Small intestine (tissue), 7 donors: ENCODE results near the gene CTTNBP2. TPM values are rescaled to one million over a fixed set of nuclear protein-coding genes. Genes with fewer than 3 reads are reported as not detected.

Experiments used
- DNase-seq, 2 donors: peaks; one replicate each; pipeline versions ENCODE4 v3.0.0 to v3.0.0-alpha.2; 2013
- FAIRE-seq: peaks from 2 replicates; lab custom pipeline; 2012; peaks lifted over from hg19 to GRCh38; lab: Jason Lieb, UNC
- H3K27ac ChIP-seq, 3 donors: one replicate each; pipeline ENCODE4 v1.5.1; 2013; ENCODE audit warnings: low read length in 2 of 3, mild to moderate bottlenecking in 2 of 3, control low read depth in 1 of 3, inconsistent platforms in 1 of 3, low read depth in 1 of 3, moderate library complexity in 1 of 3
- H3K27me3 ChIP-seq, 3 donors: one replicate each; pipeline ENCODE4 v1.6.1; 2013; ENCODE audit warnings: low read length in 3 of 3, inconsistent platforms in 1 of 3; ENCODE audit not compliant: control insufficient read depth in 3 of 3, insufficient read depth in 3 of 3
- H3K36me3 ChIP-seq, 3 donors: one replicate each; pipeline ENCODE4 v1.6.1; 2013; ENCODE audit warnings: low read length in 3 of 3, inconsistent platforms in 1 of 3, low read depth in 1 of 3, mild to moderate bottlenecking in 1 of 3, moderate library complexity in 1 of 3; ENCODE audit not compliant: control insufficient read depth in 3 of 3, insufficient read depth in 2 of 3
- H3K4me1 ChIP-seq, 3 donors: one replicate each; pipeline ENCODE4 v1.6.1; 2013; ENCODE audit warnings: low read length in 2 of 3, inconsistent platforms in 1 of 3, low read depth in 1 of 3, mild to moderate bottlenecking in 1 of 3, moderate library complexity in 1 of 3; ENCODE audit not compliant: control insufficient read depth in 3 of 3, insufficient read depth in 2 of 3
- H3K4me3 ChIP-seq, 3 donors: one replicate each; pipeline ENCODE4 v1.5.1; 2013; ENCODE audit warnings: low read length in 3 of 3, control low read depth in 1 of 3, inconsistent platforms in 1 of 3, low read depth in 1 of 3, mild to moderate bottlenecking in 1 of 3, moderate library complexity in 1 of 3
- H3K9me3 ChIP-seq, 2 donors: one replicate each; pipeline ENCODE4 v1.6.1; 2013; ENCODE audit warnings: low read depth in 1 of 2, low read length in 1 of 2; ENCODE audit not compliant: control insufficient read depth in 2 of 2, insufficient read depth in 1 of 2
- WGBS, 3 donors: extraction: QIAGEN DNeasy Blood & Tissue Kit; methylation state at CpG; one replicate each; pipeline ENCODE4 v1.1.7; 2013; 5-methylcytosine and 5-hydroxymethylcytosine counted together
- polyA plus RNA-seq, 4 donors: library from polyadenylated mRNA; stranded (reverse) in 3 of 4; unstranded in 1 of 4; fragments of 200-250 nt in 3 of 4; fragments of 120-200 nt in 1 of 4; gene quantifications; one replicate each; pipeline versions ENCODE4 v1.2.1 to v1.2.3, GENCODE V29; 2013
- donor health status: healthy with polysubstance abuse.
- donor health status: control.
- donor health status: control.
- donor health status: Bipolar disorder and iron deficiency.
- donor health status: healthy.

The CTTNBP2 gene
- polyA plus RNA-seq, 4 donors, result 0.45 to 2.7 (median 2.2) TPM

DNA sequence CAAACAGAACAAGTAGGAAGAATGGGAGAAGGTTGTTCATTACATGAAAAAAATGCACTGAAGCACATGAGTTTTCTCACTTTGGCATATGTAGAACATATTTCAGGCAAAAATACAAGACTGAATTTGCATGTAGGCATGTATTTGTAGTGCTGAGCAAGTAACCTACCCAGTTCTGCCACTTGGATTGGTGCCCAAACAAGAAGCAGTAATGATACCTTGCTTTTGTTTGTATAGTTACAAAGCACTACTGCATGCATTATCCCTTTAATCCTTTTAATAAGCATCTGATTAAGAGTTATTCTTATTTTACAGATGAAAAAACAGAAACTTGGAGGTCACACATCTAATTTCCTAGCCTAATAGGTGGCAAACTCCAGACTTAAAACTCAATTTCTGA is 23.1 kb upstream of the CTTNBP2 start:
- peaks cover 0 to 4% (median 0%) of the 10 kb centered on the region in 3 donors for H3K4me1 ChIP-seq
- H3K36me3 ChIP-seq, result no peaks in the 10 kb centered on the region
- FAIRE-seq (no peak), DNase-seq (no peak)
- H3K4me3 ChIP-seq, result no peak overlapping the region
- H3K9me3 ChIP-seq, result no peaks in the 10 kb centered on the region
- no peak overlapping the region for H3K27ac ChIP-seq
- no peaks in the 10 kb centered on the region for H3K27me3 ChIP-seq

DNA sequence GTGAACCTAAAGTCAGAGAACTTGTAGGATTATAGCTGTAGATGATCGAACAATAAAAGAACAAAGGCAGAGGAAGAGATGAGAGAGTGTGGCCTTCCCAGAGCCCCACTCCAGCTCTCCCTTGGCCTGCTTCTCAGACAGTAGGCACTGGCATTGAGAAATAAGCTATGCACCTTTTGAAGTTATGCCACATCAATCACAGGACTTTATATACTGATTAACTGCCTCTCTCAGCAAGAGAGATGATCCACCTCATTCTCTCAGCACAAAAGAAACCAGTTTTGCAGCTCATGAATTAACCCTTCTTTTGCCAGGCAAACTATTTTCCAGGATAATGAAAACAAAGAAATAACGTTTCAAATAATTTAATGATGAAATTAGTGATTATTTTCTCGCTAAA is 22.0 kb upstream of the CTTNBP2 start:
- Histone ChIP-seq H3K27ac (no peak overlapping the region), H3K27me3 (no peaks in the 10 kb centered on the region), H3K9me3 (no peaks in the 10 kb centered on the region), H3K36me3 (no peaks in the 10 kb centered on the region), H3K4me3 (no peak overlapping the region), H3K4me1 (no peaks in the 10 kb centered on the region)
- WGBS, 3 donors, result 64 to 70% (median 69%) methylated on average over 3 of the region's 3 CpGs
- FAIRE-seq, result no peak
- DNase-seq, result peak in 1 of 2 donors; percentile 10

DNA sequence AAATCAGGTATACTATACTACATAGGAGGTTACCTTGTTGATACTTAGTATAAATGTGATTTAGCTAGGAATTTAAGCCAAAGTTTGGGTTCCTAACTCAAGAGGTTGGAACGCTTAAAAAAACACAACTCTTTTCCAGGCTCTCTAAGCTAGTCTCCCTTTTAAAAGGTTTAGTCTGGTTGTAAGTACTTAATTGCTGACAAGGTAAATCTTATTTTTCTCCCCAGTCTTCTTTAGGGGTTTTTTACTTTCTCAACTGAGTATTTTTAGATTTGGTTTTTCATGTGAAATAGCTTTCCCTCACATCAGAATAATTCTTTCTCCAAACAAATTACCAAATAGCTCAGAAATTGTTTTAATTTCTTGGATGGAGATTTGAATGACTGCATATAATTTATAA is 20.8 kb upstream of the CTTNBP2 start:
- Histone ChIP-seq H3K9me3 (no peaks in the 10 kb centered on the region), H3K4me3 (no peak overlapping the region), H3K27ac (no peak overlapping the region), H3K27me3 (no peaks in the 10 kb centered on the region), H3K36me3 (no peaks in the 10 kb centered on the region), H3K4me1 (no peaks in the 10 kb centered on the region)
- DNase-seq, result no peak
- 78 to 94% (median 94%) methylated on average over 1 of the region's 1 CpG for WGBS, 3 donors
- FAIRE-seq, result no peak

DNA sequence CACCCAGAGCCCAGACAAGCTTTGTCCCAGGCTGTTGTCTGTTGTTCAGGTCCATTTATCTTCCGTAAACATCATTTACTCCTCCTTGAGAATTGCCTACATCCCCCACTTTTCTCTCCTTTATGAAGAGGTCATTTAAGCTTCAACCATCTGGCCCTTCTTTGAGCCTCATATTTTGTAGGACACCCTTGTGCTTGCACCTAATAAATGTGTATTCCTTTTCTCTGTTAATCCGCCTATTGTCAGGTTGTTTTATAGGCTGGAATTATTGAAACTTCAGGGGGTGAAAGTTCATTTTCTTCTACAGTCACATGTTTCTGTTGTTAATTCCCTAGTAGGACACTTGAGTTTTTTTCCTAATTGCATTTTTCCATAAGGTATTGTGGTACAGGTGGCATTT is 19.6 kb upstream of the CTTNBP2 start:
- H3K36me3 ChIP-seq, result no peaks in the 10 kb centered on the region
- H3K27me3 ChIP-seq, result no peaks in the 10 kb centered on the region
- 88 to 91% (median 90%) methylated on average over 2 of the region's 2 CpGs for WGBS, 3 donors
- no peaks in the 10 kb centered on the region for H3K9me3 ChIP-seq
- H3K4me3 ChIP-seq, result no peak overlapping the region
- no peak overlapping the region for H3K27ac ChIP-seq
- DNase-seq (no peak), FAIRE-seq (no peak)
- no peaks in the 10 kb centered on the region for H3K4me1 ChIP-seq

DNA sequence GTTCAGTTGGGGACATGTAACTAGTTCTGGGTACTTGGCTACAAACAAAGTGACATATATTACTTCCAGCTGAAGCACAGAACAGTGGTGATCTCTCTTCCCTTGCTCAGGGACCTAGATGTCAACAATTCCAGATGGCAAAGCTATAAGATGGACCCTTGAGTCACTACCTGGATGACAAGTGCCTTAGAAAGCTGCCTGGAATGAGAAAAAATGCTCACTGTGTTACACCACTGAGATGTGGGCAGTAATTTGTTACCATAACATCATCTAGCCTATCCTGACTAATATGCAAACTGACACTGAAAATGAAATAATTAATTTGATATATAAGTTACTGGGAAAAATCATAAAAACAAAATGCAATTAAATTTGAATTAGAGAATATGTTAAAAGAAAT is 16.4 kb upstream of the CTTNBP2 start:
- H3K9me3 ChIP-seq, result no peaks in the 10 kb centered on the region
- FAIRE-seq (peak; percentile 36), DNase-seq (no peak)
- H3K27ac ChIP-seq, result no peak overlapping the region
- H3K27me3 ChIP-seq, result no peaks in the 10 kb centered on the region
- no peak overlapping the region for H3K4me3 ChIP-seq
- H3K36me3 ChIP-seq, result no peaks in the 10 kb centered on the region
- no peaks in the 10 kb centered on the region for H3K4me1 ChIP-seq

DNA sequence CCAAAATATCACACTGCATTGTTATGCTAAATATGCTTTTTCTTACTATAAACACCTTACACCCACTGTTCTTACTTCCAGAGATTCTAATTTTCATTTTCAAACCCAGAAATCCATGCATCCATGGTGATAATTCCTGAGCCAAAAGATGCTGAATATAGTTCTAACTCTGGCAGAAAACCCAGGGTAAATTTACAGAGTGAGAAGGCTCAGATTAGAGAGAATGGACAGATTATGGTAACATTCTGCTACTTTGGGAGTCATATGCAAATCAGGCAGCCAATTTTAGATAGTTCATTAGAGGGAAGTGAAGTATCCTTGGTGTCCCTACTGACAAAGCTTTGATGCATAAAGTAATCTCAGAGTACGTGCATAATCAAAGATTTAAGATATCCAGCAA is 15.4 kb upstream of the CTTNBP2 start:
- H3K4me3 ChIP-seq, result no peak overlapping the region
- H3K36me3 ChIP-seq, result no peaks in the 10 kb centered on the region
- DNase-seq, result no peak
- FAIRE-seq, result no peak
- H3K4me1 ChIP-seq, result no peaks in the 10 kb centered on the region
- no peaks in the 10 kb centered on the region for H3K27me3 ChIP-seq
- no peaks in the 10 kb centered on the region for H3K9me3 ChIP-seq
- H3K27ac ChIP-seq, result no peak overlapping the region
- 79 to 88% (median 81%) methylated on average over 1 of the region's 1 CpG for WGBS, 3 donors

DNA sequence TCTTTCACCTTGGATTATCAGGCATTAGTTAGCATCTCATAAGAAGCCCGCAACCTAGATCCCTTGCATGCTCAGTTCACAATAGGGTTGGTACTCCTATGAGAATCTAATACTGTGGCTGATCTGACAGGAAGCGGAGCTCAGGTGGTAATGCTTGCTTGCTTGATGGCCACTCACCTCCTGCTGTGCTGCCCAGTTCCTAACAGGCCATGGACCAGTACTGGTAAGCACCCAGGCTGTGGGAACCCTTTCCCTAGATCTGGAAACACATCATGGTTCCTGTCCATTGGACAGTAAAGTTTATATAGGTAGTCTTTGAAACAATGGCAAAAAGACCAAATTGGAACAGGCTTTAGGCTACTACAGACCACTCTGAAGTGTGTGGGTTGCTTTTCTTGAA is 9.4 kb upstream of the CTTNBP2 start:
- 96 to 97% (median 96%) methylated on average over 2 of the region's 2 CpGs for WGBS, 3 donors
- Histone ChIP-seq H3K27ac (no peak overlapping the region), H3K27me3 (no peaks in the 10 kb centered on the region), H3K9me3 (no peaks in the 10 kb centered on the region), H3K4me1 (no peaks in the 10 kb centered on the region), H3K4me3 (no peak overlapping the region), H3K36me3 (no peaks in the 10 kb centered on the region)
- FAIRE-seq (no peak), DNase-seq (no peak)

DNA sequence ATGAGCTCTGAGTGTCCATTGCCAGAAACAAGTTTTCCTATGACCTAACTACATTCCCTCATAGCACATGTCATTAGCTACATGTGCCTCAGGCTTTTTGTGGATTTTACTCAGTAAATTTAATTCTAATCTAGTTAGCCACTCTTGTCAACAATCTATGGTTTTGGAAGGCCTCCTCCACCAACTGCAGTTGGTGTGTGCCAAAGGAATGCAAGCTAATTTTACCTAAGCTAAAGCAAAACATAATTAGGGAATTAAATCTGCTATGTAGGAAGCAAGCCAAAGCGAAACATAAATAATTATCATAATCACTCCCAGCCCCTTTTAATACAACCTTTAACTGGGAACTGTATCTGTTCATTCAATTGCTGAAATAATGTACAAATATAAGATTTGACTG is 3.5 kb upstream of the CTTNBP2 start:
- Histone ChIP-seq H3K9me3 (no peaks in the 10 kb centered on the region), H3K27ac (no peak overlapping the region), H3K36me3 (no peaks in the 10 kb centered on the region), H3K27me3 (peaks cover 0 to 16% (median 7%) of the 10 kb centered on the region in 3 donors), H3K4me3 (no peak overlapping the region), H3K4me1 (peaks cover 0 to 2% (median 0%) of the 10 kb centered on the region in 3 donors)
- FAIRE-seq, result no peak
- no peak for DNase-seq
- WGBS, 3 donors, result 91 to 100% (median 92%) methylated on average over 1 of the region's 1 CpG

DNA sequence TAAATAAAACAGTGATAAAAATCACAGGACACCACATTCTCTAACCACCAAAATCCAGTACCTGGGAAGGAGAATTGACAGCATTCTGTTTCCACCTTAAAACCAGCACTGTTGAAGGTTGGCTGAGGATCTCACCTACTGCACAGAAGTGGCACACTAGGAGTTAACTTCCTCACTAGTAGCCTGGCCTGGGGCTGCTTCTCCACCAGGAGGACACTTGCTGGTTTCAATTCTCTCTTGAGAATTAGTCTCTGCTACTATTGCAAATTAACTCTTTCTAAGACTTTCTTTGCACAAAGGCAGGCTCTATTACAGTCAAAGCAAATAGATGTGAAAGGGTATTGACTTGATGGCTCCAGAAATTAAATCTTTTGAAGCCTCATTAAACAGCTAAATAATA is 2.3 kb upstream of the CTTNBP2 start:
- H3K27ac ChIP-seq, result no peak overlapping the region
- H3K4me1 ChIP-seq, result peaks cover 0 to 2% (median 0%) of the 10 kb centered on the region in 3 donors
- H3K36me3 ChIP-seq, result no peaks in the 10 kb centered on the region
- FAIRE-seq (no peak), DNase-seq (no peak)
- H3K27me3 ChIP-seq, result peaks cover 0 to 16% (median 7%) of the 10 kb centered on the region in 3 donors
- H3K9me3 ChIP-seq, result no peaks in the 10 kb centered on the region
- no peak overlapping the region for H3K4me3 ChIP-seq
